GM12872 (cell line): ENCODE measurements around the gene LGR6.

ENCODE experiments used
- TF ChIP-seq, protein P1 (sequence below): IDR thresholded peaks from 3 replicates; pipeline ENCODE4 v1.5.1; 2011; ENCODE audit warnings: low read depth, mild to moderate bottlenecking, low read length, moderate library complexity; ENCODE audit not compliant: insufficient read depth

The LGR6 gene

DNA sequence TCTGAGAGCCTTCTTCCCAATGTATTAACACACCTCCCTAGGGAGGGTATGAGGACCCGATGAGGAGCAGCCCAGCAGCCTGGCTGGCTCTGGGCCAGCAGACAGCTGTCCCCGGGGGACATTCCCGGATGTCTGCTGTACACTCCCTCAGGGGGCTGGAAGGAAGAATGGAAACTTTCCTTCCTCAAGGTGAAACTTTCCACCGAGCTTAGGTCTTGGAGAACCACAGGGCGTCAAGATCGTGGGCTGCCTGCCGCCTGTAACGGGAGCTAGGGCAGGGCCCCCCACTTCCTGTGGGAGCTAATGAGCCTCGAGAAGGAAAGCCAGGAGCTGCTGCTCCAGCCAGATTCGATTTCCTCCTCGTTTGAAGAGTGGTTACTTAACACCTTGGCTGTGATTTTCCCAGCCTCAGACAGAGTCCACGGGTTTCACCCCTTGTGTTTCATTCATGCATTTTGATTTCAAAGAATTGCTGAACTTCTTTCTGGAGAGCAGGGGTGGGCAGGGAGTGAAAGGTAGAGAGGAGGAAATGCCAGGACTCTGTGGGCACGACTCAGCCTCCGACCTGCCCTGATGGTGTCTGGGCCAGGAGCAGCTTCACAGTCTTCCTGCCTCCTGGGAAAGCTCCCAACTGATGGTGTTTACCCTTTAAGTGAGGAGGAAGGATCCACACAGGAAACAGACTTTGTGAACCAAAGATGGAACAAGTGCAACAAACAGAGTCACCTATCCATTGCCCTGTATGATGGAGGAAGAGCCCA, 118.5 kb downstream of the LGR6 start:
- TF ChIP-seq, protein P1, sequence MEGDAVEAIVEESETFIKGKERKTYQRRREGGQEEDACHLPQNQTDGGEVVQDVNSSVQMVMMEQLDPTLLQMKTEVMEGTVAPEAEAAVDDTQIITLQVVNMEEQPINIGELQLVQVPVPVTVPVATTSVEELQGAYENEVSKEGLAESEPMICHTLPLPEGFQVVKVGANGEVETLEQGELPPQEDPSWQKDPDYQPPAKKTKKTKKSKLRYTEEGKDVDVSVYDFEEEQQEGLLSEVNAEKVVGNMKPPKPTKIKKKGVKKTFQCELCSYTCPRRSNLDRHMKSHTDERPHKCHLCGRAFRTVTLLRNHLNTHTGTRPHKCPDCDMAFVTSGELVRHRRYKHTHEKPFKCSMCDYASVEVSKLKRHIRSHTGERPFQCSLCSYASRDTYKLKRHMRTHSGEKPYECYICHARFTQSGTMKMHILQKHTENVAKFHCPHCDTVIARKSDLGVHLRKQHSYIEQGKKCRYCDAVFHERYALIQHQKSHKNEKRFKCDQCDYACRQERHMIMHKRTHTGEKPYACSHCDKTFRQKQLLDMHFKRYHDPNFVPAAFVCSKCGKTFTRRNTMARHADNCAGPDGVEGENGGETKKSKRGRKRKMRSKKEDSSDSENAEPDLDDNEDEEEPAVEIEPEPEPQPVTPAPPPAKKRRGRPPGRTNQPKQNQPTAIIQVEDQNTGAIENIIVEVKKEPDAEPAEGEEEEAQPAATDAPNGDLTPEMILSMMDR = no peak

DNA sequence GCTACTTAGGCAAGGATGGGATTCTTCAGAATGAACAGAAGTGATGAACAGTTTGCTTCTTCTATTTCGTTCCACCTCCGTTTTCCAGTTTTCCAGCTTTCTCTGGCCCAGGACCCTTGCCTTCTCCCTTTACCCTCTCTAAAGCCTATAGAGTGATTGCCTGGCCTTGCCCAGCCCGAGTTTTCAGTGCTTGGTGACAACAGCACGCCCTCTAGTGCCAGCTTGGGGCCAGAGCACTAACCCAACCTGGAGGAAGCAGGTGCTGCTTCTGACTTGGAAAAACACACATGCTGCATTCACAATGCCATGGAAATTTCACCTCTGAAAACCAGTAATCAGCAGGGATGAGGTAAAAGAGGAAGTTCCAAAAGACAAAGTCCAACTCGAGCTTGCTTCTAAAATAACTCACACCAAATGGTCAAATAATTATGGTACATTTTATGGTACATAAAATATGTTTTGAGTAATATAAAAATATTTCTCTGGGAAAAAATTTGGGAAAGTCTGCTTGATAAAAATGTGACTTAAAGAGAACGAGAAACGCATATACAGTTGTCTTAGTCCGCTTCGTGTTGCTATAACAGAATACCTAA, 122.1 kb downstream of the LGR6 start:
- TF ChIP-seq, protein P1 = peak; percentile 97

DNA sequence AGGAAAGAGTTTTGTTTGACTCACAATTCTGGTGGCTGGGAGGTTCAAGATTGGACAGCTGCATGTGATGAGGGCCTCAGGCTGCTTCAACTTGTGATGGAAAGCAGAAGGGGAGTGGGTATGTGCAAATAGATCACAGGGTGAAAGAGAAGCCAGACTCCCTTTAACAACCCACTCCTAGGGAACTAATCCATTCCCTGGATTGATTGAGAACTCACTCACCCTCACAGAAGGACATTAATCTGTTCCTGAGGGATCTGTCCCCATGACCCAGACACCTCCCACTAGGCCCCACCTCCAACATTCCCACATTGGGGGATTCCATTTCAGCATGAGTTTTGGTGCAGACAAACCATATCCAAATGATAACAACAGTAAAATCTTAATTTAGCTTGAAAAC, 122.6 kb downstream of the LGR6 start:
- TF ChIP-seq, protein P1 = no peak

DNA sequence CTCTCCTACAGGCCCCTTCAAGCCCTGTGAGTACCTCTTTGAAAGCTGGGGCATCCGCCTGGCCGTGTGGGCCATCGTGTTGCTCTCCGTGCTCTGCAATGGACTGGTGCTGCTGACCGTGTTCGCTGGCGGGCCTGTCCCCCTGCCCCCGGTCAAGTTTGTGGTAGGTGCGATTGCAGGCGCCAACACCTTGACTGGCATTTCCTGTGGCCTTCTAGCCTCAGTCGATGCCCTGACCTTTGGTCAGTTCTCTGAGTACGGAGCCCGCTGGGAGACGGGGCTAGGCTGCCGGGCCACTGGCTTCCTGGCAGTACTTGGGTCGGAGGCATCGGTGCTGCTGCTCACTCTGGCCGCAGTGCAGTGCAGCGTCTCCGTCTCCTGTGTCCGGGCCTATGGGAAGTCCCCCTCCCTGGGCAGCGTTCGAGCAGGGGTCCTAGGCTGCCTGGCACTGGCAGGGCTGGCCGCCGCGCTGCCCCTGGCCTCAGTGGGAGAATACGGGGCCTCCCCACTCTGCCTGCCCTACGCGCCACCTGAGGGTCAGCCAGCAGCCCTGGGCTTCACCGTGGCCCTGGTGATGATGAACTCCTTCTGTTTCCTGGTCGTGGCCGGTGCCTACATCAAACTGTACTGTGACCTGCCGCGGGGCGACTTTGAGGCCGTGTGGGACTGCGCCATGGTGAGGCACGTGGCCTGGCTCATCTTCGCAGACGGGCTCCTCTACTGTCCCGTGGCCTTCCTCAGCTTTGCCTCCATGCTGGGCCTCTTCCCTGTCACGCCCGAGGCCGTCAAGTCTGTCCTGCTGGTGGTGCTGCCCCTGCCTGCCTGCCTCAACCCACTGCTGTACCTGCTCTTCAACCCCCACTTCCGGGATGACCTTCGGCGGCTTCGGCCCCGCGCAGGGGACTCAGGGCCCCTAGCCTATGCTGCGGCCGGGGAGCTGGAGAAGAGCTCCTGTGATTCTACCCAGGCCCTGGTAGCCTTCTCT, 124.6 kb downstream of the LGR6 start:
- TF ChIP-seq, protein P1 = no peak

DNA sequence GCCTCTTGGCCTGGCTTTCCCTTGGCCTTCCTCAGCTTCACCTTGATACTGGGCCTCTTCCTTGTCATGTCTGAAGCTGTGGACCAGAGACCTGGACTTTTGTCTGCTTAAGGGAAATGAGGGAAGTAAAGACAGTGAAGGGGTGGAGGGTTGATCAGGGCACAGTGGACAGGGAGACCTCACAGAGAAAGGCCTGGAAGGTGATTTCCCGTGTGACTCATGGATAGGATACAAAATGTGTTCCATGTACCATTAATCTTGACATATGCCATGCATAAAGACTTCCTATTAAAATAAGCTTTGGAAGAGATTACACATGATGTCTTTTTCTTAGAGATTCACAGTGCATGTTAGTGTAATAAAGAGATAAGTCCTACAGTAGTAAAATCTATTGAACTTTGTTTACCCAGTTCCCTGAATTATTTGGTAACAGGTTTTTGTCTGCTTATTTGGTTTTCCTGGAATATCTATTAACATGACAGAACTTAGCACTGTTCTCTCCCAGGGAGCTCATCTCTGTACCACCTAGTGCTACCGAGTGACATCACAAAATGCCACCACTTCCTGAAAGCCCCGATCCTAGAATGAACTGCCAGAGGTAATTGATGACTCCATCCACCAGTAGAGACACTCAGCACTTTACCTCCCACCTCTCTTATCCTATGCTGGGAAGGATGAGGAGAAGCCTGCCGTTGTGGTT, 125.9 kb downstream of the LGR6 start:
- TF ChIP-seq, protein P1 = no peak

DNA sequence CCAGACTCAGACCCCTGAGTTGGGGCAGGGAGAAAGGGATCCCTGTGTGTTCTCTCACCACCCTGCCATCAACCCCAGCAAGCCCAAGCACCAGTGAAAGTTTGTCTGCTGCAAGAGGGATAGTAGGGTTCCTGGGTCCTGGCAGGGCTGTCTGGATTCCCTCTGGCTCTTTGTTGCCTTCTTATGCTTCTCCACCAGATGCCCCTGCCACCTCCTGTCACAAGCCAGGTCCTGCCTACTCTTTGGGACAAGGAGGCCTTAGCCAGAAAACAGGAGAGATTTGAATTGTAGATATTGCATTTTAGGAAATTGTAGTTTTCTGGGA, 126.4 kb downstream of the LGR6 start:
- TF ChIP-seq, protein P1 = no peak
